Hematopoietic multipotent progenitor cell treated with erythropoietin and hydrocortisone succinate and interleukin-3 and kit ligand, for 8 days (in vitro differentiated cells): Measurements from ENCODE around the gene KCNJ18.
"Not testable (repeated sequence)": the region's sequence is repeated elsewhere in the genome, so short reads cannot be mapped to it uniquely, and the experiment has no call there.

Source experiments
- DNase-seq: peaks from one replicate; pipeline ENCODE4 v3.0.0-alpha.2; 2015

The KCNJ18 gene

GRCh38 chr17:21691883-21692703, at the start of gene KCNJ18:
Gene KCNJ18, plus strand, starts transcription at chr17:21692523. Its CDS starts 10,264 bp downstream, at chr17:21702787.
- DNase-seq, result not testable (repeated sequence)

- not testable (repeated sequence) for DNase-seq
These were observed 44.2 kb upstream of the KCNJ18 start for GRCh38 chr17:21648125-21648524.

GRCh38 chr17:21650043-21650442, 42.3 kb upstream of the KCNJ18 start:
- not testable (repeated sequence) for DNase-seq

- peak; percentile 7 for DNase-seq
These were observed 40.3 kb upstream of the KCNJ18 start for GRCh38 chr17:21652049-21652448.

- not testable (repeated sequence) for DNase-seq
These were observed 39.1 kb upstream of the KCNJ18 start for GRCh38 chr17:21653211-21653610.

GRCh38 chr17:21656518-21657309, 35.6 kb upstream of the KCNJ18 start:
- not testable (repeated sequence) for DNase-seq

GRCh38 chr17:21659635-21660034, 32.7 kb upstream of the KCNJ18 start:
- not testable (repeated sequence) for DNase-seq

- DNase-seq, result not testable (repeated sequence)
These were observed 30.9 kb upstream of the KCNJ18 start for GRCh38 chr17:21661455-21661854.

GRCh38 chr17:21663166-21663565, 29.2 kb upstream of the KCNJ18 start:
- DNase-seq, result not testable (repeated sequence)

GRCh38 chr17:21663614-21664474, 28.5 kb upstream of the KCNJ18 start:
- DNase-seq, result not testable (repeated sequence)

- DNase-seq, result not testable (repeated sequence)
These were observed 27.2 kb upstream of the KCNJ18 start for GRCh38 chr17:21665171-21665570.

GRCh38 chr17:21665935-21666493, 26.3 kb upstream of the KCNJ18 start:
- DNase-seq, result not testable (repeated sequence)

GRCh38 chr17:21666711-21667412, 25.5 kb upstream of the KCNJ18 start:
- not testable (repeated sequence) for DNase-seq

- not testable (repeated sequence) for DNase-seq
These were observed 24.8 kb upstream of the KCNJ18 start for GRCh38 chr17:21667413-21668117.

- not testable (repeated sequence) for DNase-seq
These were observed 24.2 kb upstream of the KCNJ18 start for GRCh38 chr17:21668118-21668488.

- not testable (repeated sequence) for DNase-seq
These were observed 23.4 kb upstream of the KCNJ18 start for GRCh38 chr17:21668746-21669508.

- not testable (repeated sequence) for DNase-seq
These were observed 22.5 kb upstream of the KCNJ18 start for GRCh38 chr17:21669616-21670360.

- DNase-seq, result not testable (repeated sequence)
These were observed 21.8 kb upstream of the KCNJ18 start for GRCh38 chr17:21670361-21671155.

GRCh38 chr17:21671437-21671836, 20.9 kb upstream of the KCNJ18 start:
- not testable (repeated sequence) for DNase-seq
